Gastroesophageal sphincter (tissue), 4 donors: ENCODE data around the gene ZSCAN29. TPM values are rescaled to one million over a fixed set of nuclear protein-coding genes. Genes with fewer than 3 reads are reported as not detected.
A peak's percentile ranks its signal among the peaks of the same experiment; 100 is the strongest.

Experiments
- ATAC-seq: fragments of 150-250 bp; one replicate; pipeline ENCODE4 v1.9.1; 2016; ENCODE audit warnings: mild to moderate bottlenecking, moderate library complexity
- H3K27ac ChIP-seq, 4 donors: fragments of 200-600 bp; sonication (generic) in 3 of 4; 1 replicate in 3 of 4; 2 replicates in 1 of 4; pipeline ENCODE4 v1.5.1; 2016 to 2019
- H3K27me3 ChIP-seq: fragments of 200-600 bp; sonication (generic); one replicate; pipeline ENCODE4 v1.5.1; 2019
- H3K36me3 ChIP-seq, 2 donors: fragments of 200-600 bp; sonication (generic); one replicate each; pipeline ENCODE4 v1.5.1; 2019; ENCODE audit warnings: control low read depth in 1 of 2
- H3K4me1 ChIP-seq, 3 donors: fragments of 200-600 bp; sonication (generic); 1 replicate in 2 of 3; 2 replicates in 1 of 3; pipeline ENCODE4 v1.5.1; 2016 to 2019; ENCODE audit warnings: control low read depth in 2 of 3
- H3K4me3 ChIP-seq, 2 donors: fragments of 200-600 bp; sonication (generic); one replicate each; pipeline ENCODE4 v1.5.1; 2019; ENCODE audit warnings: mild to moderate bottlenecking in 1 of 2, moderate library complexity in 1 of 2
- H3K9me3 ChIP-seq, 3 donors: fragments of 200-600 bp; sonication (generic); one replicate each; pipeline ENCODE4 v1.5.1; 2017 to 2019; ENCODE audit warnings: control low read depth in 2 of 3
- EP300 ChIP-seq: sonication (generic); formaldehyde crosslinking; IDR thresholded peaks from one replicate; pipeline ENCODE4 v1.6.1; 2017; ENCODE audit warnings: antibody characterized with exemption, mild to moderate bottlenecking
- POLR2A ChIP-seq, 2 donors: fragments of 450-650 bp; IDR thresholded peaks; one replicate each; pipeline ENCODE4 v1.6.1; 2017; ENCODE audit warnings: antibody characterized with exemption in 2 of 2, mild to moderate bottlenecking in 2 of 2, moderate library complexity in 1 of 2
- POLR2AphosphoS5 ChIP-seq: sonication (generic); formaldehyde crosslinking; IDR thresholded peaks from one replicate; pipeline ENCODE4 v1.6.1; 2017; ENCODE audit warnings: antibody characterized with exemption
- WGBS, 2 donors: methylation state at CpG; one replicate each; pipeline ENCODE4 v1.1.5; 2018; ENCODE audit warnings: low coverage in 1 of 2; 5-methylcytosine and 5-hydroxymethylcytosine counted together
- total RNA-seq, 4 donors: library from RNA; depleted of rRNA; stranded (reverse); fragments of >200 nt; gene quantifications; one replicate each; pipeline ENCODE4 v1.1.0, GENCODE V29; 2016
- TF ChIP-seq, protein P1 (sequence below), 4 experiments: fragments of 200-600 bp in 2 of 4; fragments of 450-650 bp in 2 of 4; sonication (generic) in 1 of 4; IDR thresholded peaks; one replicate each; pipeline ENCODE4 v1.5.1; 2017 to 2019; ENCODE audit warnings: antibody characterized with exemption in 4 of 4, mild to moderate bottlenecking in 2 of 4, moderate library complexity in 2 of 4

The ZSCAN29 gene
- total RNA-seq, 4 donors from 2014 or later: 18.0 to 30.7 (median 22.3) TPM

DNA sequence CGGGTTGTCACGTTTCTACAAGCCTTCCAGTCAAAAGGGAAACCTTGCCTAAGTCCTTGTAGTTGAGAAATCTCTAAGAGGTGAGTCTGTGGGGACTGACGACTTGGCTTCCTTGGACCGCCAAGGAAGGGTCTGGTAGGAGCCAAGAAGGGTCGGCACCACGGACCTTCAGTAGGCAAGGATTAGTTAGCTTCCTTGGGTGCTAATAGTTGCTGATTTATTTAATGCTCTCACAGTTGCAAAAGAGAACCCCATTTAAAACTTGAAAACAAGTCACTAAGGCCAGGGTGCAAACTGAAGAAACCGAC, 40.1 kb downstream of the ZSCAN29 start:
- 5% methylated on average over 5 of the region's 7 CpGs; no CpG with 5 or more reads in 1 of the 2 donors for WGBS, 2 donors
- Histone ChIP-seq H3K36me3 (peaks cover 0 to 17% of the 10 kb centered on the region in 2 donors), H3K9me3 (no peaks in the 10 kb centered on the region), H3K4me1 (peaks cover 5 to 36% (median 11%) of the 10 kb centered on the region in 3 donors), H3K27ac (peak overlapping the region; percentile 91 to 93 (median 92)), H3K4me3 (peak overlapping the region; percentile 65 to 92), H3K27me3 (no peaks in the 10 kb centered on the region)
- no peak for ATAC-seq
- TF ChIP-seq EP300 (no peak), POLR2A (IDR thresholded peaks at IDR 0.05) (no peak), POLR2AphosphoS5 (no peak)
- TF ChIP-seq, protein P1, sequence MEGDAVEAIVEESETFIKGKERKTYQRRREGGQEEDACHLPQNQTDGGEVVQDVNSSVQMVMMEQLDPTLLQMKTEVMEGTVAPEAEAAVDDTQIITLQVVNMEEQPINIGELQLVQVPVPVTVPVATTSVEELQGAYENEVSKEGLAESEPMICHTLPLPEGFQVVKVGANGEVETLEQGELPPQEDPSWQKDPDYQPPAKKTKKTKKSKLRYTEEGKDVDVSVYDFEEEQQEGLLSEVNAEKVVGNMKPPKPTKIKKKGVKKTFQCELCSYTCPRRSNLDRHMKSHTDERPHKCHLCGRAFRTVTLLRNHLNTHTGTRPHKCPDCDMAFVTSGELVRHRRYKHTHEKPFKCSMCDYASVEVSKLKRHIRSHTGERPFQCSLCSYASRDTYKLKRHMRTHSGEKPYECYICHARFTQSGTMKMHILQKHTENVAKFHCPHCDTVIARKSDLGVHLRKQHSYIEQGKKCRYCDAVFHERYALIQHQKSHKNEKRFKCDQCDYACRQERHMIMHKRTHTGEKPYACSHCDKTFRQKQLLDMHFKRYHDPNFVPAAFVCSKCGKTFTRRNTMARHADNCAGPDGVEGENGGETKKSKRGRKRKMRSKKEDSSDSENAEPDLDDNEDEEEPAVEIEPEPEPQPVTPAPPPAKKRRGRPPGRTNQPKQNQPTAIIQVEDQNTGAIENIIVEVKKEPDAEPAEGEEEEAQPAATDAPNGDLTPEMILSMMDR (IDR thresholded peaks at IDR 0.05): no peak

DNA sequence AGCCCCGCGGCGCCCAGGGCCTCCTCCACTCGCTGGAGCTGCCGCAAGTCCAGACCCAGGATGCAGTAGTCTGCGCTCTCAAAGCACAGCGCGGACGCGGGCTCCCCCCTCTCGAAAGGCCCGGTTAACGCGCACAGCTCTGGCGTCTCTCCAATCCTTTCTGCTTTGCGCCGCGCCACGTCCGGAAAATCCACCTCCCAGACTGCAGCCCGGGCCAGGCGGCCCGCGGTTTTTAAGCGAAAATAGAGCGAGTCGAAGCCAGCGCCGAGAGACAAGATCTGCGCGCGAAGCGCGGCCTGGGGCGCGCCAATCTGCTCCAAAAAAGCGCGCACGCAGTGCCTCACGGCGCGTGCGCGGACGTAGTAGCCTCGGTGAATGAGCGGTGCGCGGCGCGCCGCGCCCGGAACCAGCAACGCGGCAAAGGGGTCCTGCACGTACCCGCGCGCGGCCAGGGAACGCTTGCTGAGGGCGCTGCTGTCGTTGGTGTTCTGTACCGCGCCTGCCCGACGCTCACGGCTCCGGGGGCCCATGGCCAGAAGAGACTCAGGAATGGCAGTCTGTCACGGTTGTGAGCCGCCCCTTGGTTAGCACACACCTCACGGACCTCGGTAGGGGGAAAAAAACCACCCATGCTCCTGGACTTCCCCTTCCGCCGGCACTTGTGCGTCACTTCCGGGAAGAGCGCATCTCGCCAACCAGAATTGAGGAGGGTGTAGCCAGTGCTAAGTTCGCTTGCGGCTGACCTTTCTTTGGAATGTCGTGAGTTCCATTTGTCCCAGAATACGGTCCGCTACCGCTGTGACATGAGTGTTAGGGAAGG, 40.7 kb downstream of the ZSCAN29 start, which contains the start of gene LCMT2:
LCMT2 (minus strand) TSS at position 614 of the 820 bp plus-strand sequence; CDS start at position 530, 84 bp downstream.
- H3K9me3 ChIP-seq: no peaks in the 10 kb centered on the region
- H3K4me1 ChIP-seq: peaks cover 5 to 36% (median 11%) of the 10 kb centered on the region in 3 donors
- TF ChIP-seq, protein P1 (IDR thresholded peaks at IDR 0.05): no peak
- TF ChIP-seq EP300 (no peak), POLR2AphosphoS5 (peak; percentile 66), POLR2A (IDR thresholded peaks at IDR 0.05) (peak; percentile 35 to 57)
- H3K36me3 ChIP-seq: peaks cover 0 to 11% of the 10 kb centered on the region in 2 donors
- H3K27me3 ChIP-seq: no peaks in the 10 kb centered on the region
- ATAC-seq: peak; percentile 96
- WGBS, 2 donors: 0% methylated on average over 4 of the region's 86 CpGs; no CpG with 5 or more reads in 1 of the 2 donors
- H3K4me3 ChIP-seq: peak within 1 kb of the TSS; percentile 65 to 92
- peak within 1 kb of the TSS; percentile 91 to 93 (median 92) for H3K27ac ChIP-seq

DNA sequence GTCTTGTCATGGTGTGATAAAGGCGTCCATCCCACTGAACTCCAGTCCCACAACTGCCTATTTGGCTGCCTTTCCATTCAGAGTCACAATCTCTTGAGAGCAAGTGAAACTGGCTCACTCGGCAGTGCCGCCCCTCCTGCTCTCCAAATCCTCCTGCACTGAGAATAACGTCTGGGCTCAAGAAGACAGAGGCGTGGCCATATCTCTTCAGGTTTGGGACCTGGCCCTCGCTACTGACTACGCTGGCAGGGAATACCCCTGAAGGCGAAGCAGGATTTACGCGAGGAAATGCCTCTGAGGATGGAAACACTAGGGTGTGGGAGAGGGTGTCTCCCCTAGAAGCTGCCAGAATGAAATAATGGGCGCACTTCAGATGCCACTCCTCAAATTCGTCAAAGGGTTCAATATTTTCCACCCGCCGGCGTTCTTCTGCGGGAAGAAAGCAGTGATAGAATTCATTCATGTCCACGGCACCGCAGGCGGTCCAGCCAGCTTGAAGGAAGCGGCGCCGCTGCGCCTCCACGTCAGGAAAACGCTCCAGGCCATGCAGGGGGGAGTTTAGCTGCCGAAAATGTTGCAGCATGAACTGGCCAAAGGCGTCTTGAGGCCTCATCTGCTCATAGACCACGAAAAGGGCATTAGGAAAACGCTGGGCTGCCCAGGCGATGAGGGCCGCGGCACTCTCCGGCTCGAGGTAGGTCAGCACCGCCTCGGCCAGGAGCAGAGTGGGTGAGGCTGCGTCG, 41.5 kb downstream of the ZSCAN29 start:
- H3K4me3 ChIP-seq: peak overlapping the region; percentile 65 to 92
- TF ChIP-seq, protein P1 (IDR thresholded peaks at IDR 0.05): no peak
- TF ChIP-seq EP300 (no peak), POLR2AphosphoS5 (no peak), POLR2A (IDR thresholded peaks at IDR 0.05) (no peak)
- H3K36me3 ChIP-seq: peaks cover 0 to 7% of the 10 kb centered on the region in 2 donors
- peak; percentile 13 for ATAC-seq
- 7 to 33% methylated on average over 13 to 15 of the region's 38 CpGs for WGBS, 2 donors
- H3K4me1 ChIP-seq: peaks cover 5 to 36% (median 11%) of the 10 kb centered on the region in 3 donors
- H3K27ac ChIP-seq: peak overlapping the region; percentile 91 to 93 (median 92)
- no peaks in the 10 kb centered on the region for H3K9me3 ChIP-seq
- H3K27me3 ChIP-seq: no peaks in the 10 kb centered on the region

DNA sequence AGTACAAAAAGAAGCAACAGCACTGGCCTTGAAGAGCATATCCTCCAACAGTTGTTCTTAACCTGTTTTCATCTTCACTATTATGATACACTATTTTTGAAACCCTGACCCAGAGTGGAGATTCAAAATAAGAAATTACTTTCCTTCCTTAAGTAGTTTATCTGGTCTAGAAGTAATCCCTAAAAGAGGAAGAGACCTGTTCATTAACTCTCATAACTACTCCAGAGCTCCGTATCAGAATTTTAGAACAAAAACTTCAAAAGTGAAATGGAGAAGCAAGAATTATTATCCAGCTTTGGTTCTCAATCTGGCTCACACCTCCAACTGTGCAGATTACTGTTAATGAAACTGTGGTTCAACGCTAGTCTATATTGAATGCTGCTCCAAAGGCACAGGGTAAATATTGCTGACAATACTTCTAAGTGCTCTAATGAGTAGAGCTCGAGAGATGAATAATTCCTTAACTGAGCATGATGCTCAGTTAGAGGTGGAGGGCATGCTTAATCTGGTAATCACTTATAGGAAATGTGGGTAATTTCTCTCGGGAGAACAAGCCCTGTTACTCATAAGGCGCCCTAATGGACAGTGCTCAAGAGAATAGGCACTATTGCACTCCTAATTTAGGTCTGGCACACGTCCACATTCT, 45.7 kb downstream of the ZSCAN29 start:
- 64 to 74% methylated on average over 4 to 6 of the region's 6 CpGs for WGBS, 2 donors
- TF ChIP-seq POLR2AphosphoS5 (no peak), EP300 (no peak), POLR2A (IDR thresholded peaks at IDR 0.05) (no peak)
- TF ChIP-seq, protein P1 (IDR thresholded peaks at IDR 0.05): no peak
- no peak for ATAC-seq
- H3K27ac ChIP-seq: no peak overlapping the region
- no peaks in the 10 kb centered on the region for H3K9me3 ChIP-seq
- no peak overlapping the region for H3K4me3 ChIP-seq
- H3K36me3 ChIP-seq: peaks cover 0 to 4% of the 10 kb centered on the region in 2 donors
- no peaks in the 10 kb centered on the region for H3K27me3 ChIP-seq
- peaks cover 5 to 28% (median 11%) of the 10 kb centered on the region in 3 donors for H3K4me1 ChIP-seq
